Globus pallidus (tissue), 1 donor: ENCODE results near the gene CD300A.
"Not testable (repeated sequence)": the region's sequence is repeated elsewhere in the genome, so short reads cannot be mapped to it uniquely, and the experiment has no call there.

Source experiments
- DNase-seq: peaks from one replicate; pipeline ENCODE4 v3.0.0-alpha.2; 2015; ENCODE audit warnings: low spot score

CD300A gene

GRCh38 chr17:74478420-74479100 lies 12.1 kb downstream of the CD300A start:
- DNase-seq = peak; percentile 38

- DNase-seq = no peak
Measured at GRCh38 chr17:74480290-74480689, 13.9 kb downstream of the CD300A start.

- DNase-seq = no peak
Measured at GRCh38 chr17:74481621-74482020, 15.2 kb downstream of the CD300A start.

GRCh38 chr17:74484066-74484465 lies 17.6 kb downstream of the CD300A start:
- no peak for DNase-seq

DNA sequence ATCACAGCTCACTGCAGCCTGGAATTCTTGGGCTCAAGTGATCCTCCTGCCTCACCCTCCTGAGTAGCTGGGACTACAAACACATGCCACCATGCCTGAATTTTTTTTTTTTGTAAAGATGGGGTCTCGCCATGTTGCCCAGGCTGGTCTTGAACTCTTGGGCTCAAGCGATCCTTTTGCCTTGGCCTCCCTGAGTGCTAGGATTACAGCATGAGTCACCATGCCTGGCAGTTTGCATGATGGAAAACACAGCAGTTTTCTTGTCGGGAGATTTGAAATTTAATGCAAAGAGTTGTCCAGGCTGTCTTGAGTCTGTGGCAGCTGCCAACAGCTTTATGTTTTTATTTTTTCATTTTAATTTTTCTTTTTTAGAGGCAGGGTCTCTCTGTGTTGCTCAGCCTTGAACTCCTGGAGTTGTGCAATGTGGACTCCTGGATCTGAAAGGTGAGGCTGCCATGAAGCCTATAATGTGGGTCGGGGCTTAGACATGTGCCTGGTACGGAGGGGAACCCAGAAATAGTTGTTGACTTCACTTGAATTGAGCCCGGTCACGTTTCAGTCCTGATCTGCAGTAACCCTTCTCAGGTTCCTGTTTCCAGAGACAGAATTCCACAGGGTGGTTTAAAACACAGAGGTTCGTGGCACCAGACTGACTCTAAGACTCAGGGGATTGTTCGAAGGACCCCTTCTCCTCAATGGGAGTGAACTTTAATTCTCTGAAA lies 18.7 kb downstream of the CD300A start:
- no peak for DNase-seq

- no peak for DNase-seq
Measured at GRCh38 chr17:74485841-74486240, 19.4 kb downstream of the CD300A start.

- DNase-seq = not testable (repeated sequence)
Measured at GRCh38 chr17:74488276-74488675, 21.8 kb downstream of the CD300A start.

- DNase-seq = no peak
Measured at GRCh38 chr17:74490716-74491115, 24.3 kb downstream of the CD300A start.

GRCh38 chr17:74491626-74492025 lies 25.2 kb downstream of the CD300A start:
- no peak for DNase-seq

GRCh38 chr17:74493331-74493833 lies 26.9 kb downstream of the CD300A start:
- DNase-seq = peak; percentile 54

GRCh38 chr17:74497471-74497870 lies 31.0 kb downstream of the CD300A start:
- no peak for DNase-seq

GRCh38 chr17:74499992-74500391 lies 33.6 kb downstream of the CD300A start:
- no peak for DNase-seq

- DNase-seq = no peak
Measured at GRCh38 chr17:74502861-74503260, 36.4 kb downstream of the CD300A start.

GRCh38 chr17:74503949-74504348 lies 37.5 kb downstream of the CD300A start:
- DNase-seq = not testable (repeated sequence)

GRCh38 chr17:74508156-74508555 lies 41.7 kb downstream of the CD300A start:
- no peak for DNase-seq

GRCh38 chr17:74512036-74512435 lies 45.6 kb downstream of the CD300A start:
- DNase-seq = no peak

DNA sequence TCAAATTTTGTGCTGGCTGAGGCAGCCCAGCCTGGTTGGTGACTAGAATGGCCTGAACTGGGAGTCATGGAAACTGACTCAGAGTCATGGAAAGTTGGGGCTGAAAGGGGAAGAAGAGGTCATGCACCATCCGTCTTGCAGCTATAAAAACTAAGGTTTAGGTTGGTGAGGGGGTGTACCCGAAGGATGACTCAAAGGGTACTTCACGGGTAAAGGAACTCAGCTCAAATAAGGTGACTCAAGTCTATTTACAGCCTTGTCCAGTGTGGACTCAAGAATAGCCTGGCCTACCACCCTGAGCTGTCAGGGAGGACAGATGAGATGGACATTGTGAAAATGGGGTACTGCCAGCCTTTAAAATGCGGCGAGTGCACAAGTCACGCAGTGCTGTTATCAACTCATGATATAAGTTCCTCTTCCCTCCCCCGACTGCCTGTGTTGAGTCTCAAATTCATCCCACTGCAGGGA lies 46.2 kb downstream of the CD300A start:
- no peak for DNase-seq

DNA sequence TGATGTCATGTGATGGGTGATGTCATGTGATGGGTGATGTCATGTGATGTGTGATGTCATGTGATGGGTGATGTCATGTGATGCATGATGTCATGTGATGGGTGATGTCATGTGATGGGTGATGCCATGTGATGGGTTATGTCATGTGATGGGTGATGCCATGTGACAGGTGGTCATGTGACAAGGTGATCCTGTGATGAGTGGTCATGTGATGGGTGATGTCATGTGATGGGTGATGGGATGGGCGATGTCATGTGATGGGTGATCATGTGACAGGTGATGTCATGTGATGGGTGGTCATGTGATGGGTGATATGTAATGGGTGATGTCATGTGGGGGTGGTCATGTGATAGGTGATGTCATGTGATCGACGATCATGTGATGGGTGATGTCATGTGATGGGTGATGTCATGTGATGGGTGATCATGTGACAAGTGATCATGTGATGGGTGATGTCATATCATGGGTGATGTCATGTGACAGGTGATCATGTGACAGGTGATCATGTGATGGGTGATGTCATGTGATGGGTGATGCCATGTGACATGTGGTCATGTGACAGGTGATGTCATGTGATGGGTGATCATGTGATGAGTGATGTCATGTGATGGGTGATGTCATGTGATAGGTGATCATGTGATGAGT lies 47.7 kb downstream of the CD300A start:
- DNase-seq = no peak

GRCh38 chr17:74514632-74515334 lies 48.3 kb downstream of the CD300A start:
- no peak for DNase-seq

- DNase-seq = no peak
Measured at GRCh38 chr17:74515941-74516340, 49.5 kb downstream of the CD300A start.

DNA sequence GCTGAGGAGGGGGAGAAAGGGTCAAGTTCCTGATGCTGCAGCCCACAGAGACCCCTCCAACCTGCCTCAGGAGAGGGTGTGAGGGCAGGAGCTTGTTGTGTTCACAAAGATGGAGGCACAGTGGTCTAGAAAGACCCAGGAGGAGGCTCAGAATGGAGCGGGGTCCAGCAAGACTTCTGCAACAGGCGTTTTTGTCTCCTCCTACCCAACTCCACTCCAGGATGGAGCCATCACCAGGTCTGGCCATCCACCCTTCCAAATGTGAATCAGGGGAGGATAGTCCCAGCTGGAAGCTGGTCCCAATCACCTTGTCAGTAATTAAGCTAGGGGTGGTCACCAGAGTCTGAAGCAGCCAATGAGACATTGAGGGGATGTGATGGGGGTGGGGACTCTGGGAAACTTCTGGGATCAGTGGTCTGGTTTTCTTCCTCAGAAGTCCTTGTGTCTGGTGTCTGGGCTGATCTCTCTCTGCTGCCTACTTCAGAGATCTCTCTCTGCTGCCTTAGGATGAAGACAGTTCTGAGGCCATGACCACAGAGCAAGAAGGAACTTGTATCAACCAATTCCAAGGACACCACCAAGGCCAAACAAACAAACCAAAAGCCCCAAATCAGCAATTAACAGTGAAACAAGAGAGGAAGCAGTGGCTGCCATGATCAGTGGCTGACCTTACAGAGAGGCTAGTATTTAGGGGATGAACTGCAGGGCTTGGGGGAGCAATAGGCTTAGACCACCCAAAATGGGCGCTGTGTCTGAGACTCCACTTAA lies 50.3 kb downstream of the CD300A start:
- no peak for DNase-seq
